Mucosa of descending colon (tissue), 3 donors: ENCODE measurements around the gene TEAD3. TPM values are rescaled to one million over a fixed set of nuclear protein-coding genes. Genes with fewer than 3 reads are reported as not detected.

Experiments used
- ATAC-seq: fragments of 200-7000 bp; cut with Tn5 transposase; one replicate; pipeline ENCODE4 v1.9.1; 2020; ENCODE audit warnings: mild to moderate bottlenecking, moderate library complexity
- DNase-seq, 3 donors: peaks; one replicate each; pipeline ENCODE4 v3.0.0-alpha.2; 2020
- H3K36me3 ChIP-seq: fragments of 200-600 bp; one replicate; pipeline ENCODE4 v1.8.0; 2021; ENCODE audit warnings: low read depth, mild to moderate bottlenecking
- H3K4me1 ChIP-seq: fragments of 200-600 bp; one replicate; pipeline ENCODE4 v1.8.0; 2021; ENCODE audit warnings: low read depth, mild to moderate bottlenecking
- H3K4me3 ChIP-seq: fragments of 200-600 bp; one replicate; pipeline ENCODE4 v1.8.0; 2021; ENCODE audit warnings: mild to moderate bottlenecking
- H3K9me3 ChIP-seq: fragments of 200-600 bp; one replicate; pipeline ENCODE4 v1.8.0; 2021; ENCODE audit warnings: mild to moderate bottlenecking
- intact Hi-C, 2 donors: fragments of 100-400 bp; cut with DNase I in 1 of 2; cut with micrococcal nuclease in 1 of 2; formaldehyde crosslinking; loops; one replicate each; pipeline versions ENCODE4 v1.11.0 to v1.11.1; 2022; cut with DNase I, micrococcal nuclease
- total RNA-seq, 3 donors: library from RNA; stranded (reverse); fragmentation: NEBNext Ultra II Directional in 2 of 3; extraction: Animal tissue kit (Norgen Biotek cat#: 25700) in 2 of 3; gene quantifications; one replicate each; pipeline versions ENCODE4 v1.2.1 to v1.2.4, GENCODE V29; 2021 to 2023
- TF ChIP-seq, protein P1 (sequence below): fragments of 200-600 bp; IDR thresholded peaks from one replicate; pipeline ENCODE4 v1.8.0; 2022; ENCODE audit warnings: antibody characterized with exemption, mild to moderate bottlenecking
- donor health status: DM: no; HTN: no; CAD: no; lungs with moderate emphysema.
- donor health status: DM: no; HTN: no; CAD: no.
- donor health status: DM: no; HTN: yes; CAD: no.

The TEAD3 gene
- total RNA-seq, 3 donors from 2014 or later = 28.3 to 98.0 (median 28.8) TPM

DNA sequence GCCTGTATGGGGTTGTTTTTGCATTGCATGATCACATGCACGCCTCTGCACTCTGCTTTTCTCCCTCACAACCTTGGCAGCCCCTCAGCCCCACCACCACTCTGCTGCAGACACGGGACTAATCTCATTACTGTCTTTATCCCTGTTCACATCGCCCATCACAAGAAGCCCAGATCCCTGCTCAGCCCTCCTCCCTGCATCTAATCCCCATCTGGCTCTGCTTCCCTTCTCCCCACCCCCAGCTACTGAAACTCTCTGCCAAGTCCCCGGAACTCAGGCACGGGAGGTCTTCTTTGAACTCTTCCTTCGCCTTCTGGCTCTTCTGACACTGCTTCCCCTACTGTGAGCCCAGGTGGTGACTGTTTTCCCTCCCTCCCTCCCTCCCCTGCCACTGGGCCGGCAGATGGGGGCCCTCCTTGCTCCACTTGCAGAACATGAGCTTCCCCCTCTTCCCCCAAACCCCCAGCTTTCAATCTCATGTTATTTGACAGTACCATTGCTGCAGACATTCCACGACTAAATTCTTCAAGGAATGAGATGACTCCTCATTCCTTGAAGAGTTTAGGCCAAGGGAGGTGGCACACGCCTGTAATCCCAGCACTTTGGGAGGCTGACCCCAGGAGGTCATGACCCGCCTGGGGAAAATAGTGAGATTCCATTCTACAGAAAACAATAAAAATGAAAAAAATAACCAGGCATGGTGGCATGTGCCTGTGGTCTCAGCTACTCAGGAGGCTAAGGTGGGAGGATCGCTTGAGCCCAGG is 37.7 kb upstream of the TEAD3 start:
- no peak for DNase-seq
- Histone ChIP-seq H3K36me3 (no peaks in the 10 kb centered on the region), H3K4me3 (no peak overlapping the region), H3K9me3 (no peaks in the 10 kb centered on the region), H3K4me1 (no peaks in the 10 kb centered on the region)
- TF ChIP-seq, protein P1, sequence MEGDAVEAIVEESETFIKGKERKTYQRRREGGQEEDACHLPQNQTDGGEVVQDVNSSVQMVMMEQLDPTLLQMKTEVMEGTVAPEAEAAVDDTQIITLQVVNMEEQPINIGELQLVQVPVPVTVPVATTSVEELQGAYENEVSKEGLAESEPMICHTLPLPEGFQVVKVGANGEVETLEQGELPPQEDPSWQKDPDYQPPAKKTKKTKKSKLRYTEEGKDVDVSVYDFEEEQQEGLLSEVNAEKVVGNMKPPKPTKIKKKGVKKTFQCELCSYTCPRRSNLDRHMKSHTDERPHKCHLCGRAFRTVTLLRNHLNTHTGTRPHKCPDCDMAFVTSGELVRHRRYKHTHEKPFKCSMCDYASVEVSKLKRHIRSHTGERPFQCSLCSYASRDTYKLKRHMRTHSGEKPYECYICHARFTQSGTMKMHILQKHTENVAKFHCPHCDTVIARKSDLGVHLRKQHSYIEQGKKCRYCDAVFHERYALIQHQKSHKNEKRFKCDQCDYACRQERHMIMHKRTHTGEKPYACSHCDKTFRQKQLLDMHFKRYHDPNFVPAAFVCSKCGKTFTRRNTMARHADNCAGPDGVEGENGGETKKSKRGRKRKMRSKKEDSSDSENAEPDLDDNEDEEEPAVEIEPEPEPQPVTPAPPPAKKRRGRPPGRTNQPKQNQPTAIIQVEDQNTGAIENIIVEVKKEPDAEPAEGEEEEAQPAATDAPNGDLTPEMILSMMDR = no peak
- intact Hi-C loops = no loop called here
- ATAC-seq = no peak

DNA sequence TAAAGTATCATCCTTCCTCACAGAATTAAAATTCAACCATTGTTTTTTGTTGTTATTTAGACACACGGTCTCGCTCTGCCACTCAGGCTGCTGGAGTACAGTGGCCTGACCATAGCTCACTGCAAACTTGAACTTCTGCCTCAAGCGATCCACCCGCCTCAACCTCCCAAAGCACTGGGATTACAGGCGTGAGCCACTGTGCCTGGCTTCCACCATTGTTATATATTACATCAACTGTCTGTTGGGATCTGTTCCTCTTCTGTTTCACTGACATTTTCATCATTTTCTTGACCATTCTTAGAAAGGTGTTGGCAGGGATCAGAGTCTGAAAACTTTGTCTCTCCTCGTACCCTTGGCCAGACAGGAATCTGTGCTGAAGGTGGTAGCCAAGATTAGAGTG is 37.1 kb upstream of the TEAD3 start:
- TF ChIP-seq, protein P1 = no peak
- no peaks in the 10 kb centered on the region for H3K4me1 ChIP-seq
- ATAC-seq = no peak
- no peaks in the 10 kb centered on the region for H3K36me3 ChIP-seq
- no peak for DNase-seq
- intact Hi-C loops = no loop called here
- no peaks in the 10 kb centered on the region for H3K9me3 ChIP-seq
- H3K4me3 ChIP-seq = no peak overlapping the region

DNA sequence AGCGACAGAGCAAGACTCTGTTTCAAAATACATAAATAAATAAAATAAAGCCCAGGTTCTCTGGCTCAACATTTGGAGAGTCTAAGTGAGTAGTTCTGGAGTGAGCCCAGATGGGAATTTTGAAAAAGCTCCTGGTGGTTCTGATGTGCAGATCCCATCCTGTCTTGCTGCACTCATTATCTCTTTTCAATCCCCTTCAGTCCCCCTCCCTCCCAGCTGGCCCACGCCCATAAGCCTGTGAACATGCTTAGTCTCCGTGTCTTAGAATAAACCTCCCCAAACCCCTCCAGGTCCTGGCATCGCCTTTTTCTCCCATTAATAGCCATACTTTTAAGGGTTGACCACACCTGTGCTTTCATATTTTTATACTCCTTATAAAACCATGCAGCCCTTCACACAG is 35.2 kb upstream of the TEAD3 start:
- Histone ChIP-seq H3K4me3 (no peak overlapping the region), H3K4me1 (no peaks in the 10 kb centered on the region), H3K9me3 (no peaks in the 10 kb centered on the region), H3K36me3 (no peaks in the 10 kb centered on the region)
- TF ChIP-seq, protein P1 = no peak
- intact Hi-C loops = no loop called here
- DNase-seq = no peak
- no peak for ATAC-seq

DNA sequence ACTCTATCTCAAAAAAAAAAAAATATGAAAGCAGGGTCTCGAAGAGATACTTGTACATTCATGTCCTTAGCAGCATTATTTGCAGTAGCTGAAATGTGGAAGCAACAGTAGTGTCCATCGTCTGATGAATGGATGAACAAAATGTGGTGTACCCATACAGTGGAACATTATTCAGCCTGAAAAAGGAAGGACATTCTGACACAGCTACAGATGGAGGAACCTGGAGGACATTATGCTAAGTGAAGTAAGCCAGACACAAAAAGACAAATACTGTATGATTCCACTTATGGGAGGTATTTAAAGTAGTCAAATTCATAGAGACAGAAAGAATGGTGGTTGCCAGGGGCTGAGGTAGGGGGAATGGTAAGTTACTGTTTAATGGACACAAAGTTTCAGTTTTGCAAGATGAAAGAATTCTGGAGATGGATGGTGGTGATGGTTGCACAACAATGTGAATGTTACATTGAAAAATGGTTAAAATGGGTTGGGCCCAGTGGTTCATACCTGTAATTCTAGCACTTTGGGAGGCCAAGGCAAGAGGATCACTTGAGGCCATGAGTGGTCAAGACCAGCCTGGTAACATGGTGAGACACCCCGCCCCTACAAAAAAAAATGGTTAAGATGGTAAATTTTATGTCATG is 27.6 kb upstream of the TEAD3 start:
- Histone ChIP-seq H3K36me3 (no peaks in the 10 kb centered on the region), H3K4me3 (no peak overlapping the region), H3K4me1 (no peaks in the 10 kb centered on the region), H3K9me3 (no peaks in the 10 kb centered on the region)
- DNase-seq (no peak), ATAC-seq (no peak)
- intact Hi-C loops = loop anchor here (5.0 to 10.0 kb wide), 2 partner anchors 50 to 213 kb away; partner anchors contain the start of gene ARMC12 (in 2 of the 2)
- TF ChIP-seq, protein P1 = no peak

DNA sequence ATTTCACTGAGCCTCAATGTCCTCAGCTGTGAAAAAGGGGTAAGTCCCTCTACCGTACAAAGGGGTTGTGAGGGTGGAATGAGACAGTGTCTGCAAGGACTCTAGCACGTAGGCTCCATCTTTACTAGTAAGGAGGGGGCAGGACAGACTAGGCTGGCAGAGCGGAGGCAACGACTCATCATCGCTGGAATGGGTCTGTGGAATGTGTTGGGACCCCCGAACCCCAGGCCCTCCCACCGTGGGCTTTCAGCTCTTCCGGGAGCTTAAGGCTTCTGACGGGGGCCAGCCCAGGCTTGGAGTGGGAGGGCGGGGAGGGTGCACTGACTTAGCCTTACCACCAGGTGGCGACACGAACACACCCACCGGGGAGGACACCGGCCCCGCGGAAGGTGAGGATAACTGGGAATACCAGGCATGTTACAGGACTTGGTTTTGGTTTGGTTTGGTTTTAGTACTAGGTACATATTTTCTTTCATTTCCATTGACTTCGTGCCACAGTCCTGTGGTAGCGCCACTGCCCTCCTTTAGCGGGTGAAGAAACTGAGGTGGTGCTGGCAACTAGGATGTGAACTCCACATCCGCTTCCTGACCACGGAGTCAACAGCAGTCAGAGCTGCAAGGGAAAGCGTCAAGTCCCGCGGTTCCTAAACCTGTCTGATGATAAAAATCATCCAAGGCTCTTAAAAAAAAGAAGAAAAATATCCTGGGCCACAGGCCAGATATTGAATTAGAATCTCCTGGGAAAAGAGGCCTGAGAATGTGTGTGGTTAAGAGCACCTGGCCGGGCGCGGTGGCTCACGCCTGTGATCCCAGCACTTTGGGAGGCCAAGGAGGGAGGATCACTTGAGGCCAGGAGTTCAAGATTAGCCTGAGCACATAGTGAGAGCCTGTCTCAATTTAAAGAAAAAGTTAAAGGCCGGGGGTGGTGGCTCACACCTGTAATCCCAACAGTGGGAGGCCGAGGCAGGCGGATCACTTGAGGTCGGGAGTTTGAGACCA is 26.1 kb upstream of the TEAD3 start:
- Histone ChIP-seq H3K9me3 (no peaks in the 10 kb centered on the region), H3K36me3 (no peaks in the 10 kb centered on the region), H3K4me1 (no peaks in the 10 kb centered on the region), H3K4me3 (no peak overlapping the region)
- DNase-seq (peak; percentile 73 to 82 (median 77)), ATAC-seq (peak; percentile 97)
- TF ChIP-seq, protein P1 = peak; percentile 97
- intact Hi-C loops = loop anchor here (5.0 to 10.0 kb wide), 2 partner anchors 52 to 214 kb away; partner anchors contain the start of gene ARMC12 (in 2 of the 2)
